ENCODE results near the gene SLC10A7.

GRCh38 chr4:146550161-146550560, 28.4 kb upstream of the SLC10A7 start:
- TF ChIP-seq CTCF (IDR thresholded peaks at IDR 0.05), result no peak
- TF ChIP-seq POLR2A (IDR thresholded peaks at IDR 0.05), result no peak

Data from adrenal gland (tissue), 5 donors.